NCI-H82 treated with DMSO at 0.1 percent for 48 hours (cell line): Measurements from ENCODE around the gene PTBP3.

Experiments used
- DNase-seq: peaks from one replicate; lab custom pipeline; 2025; ENCODE audit not compliant: unreplicated experiment; lab: John Stamatoyannopoulos, UW

PTBP3 gene

DNA sequence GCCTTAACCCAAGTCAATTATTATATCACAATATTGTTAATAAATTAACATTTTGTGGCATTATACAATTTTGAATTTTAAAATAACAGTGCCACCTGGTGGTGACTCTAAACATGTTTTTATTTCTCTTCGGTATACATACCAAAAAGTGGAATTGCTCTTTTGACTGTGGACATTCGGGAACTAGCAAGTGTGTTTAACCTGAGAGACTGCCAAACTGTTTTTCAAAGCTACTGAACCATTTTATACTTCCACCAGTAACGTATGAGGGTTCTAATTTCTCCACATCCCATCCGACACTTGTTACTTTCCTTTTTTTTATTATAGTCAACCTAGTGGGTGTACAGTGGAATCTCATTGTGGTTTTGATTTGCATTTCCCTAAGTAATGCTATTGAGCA, 28.2 kb upstream of the PTBP3 start:
- DNase-seq = no peak

DNA sequence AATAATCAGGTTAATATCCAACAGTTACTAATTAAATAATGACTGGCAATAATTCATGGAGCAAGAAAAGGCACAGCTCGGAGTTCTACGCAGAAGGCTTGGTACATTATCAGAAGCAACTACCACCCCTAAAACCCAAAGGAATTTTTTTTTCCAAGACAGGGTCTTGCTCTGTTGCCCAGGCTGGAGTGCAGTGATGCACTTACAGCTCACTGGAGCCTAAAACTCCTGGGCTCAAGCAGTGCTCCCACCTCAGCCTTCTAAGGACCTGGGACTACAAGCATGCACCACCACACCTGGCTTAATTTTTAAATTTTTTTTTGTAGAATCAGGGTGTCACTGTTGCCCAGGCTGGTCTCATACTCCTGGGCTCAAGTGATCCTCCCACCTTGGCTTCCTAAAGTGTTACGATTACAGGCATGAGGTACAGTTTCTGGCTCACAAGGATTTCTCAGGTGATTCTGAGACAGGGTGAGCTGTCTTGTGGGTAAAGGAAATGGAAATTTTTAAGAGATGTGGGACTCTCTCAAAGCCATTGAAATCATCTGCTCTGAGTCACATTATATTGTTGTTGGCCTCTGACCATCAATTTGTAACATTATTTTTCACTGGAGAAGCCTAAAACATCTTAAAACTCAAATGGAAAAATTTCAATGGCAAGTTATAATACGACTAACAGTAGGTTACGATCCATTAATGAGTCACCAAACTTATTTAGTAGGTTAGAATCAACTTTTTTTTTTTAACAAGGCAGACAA, 26.8 kb upstream of the PTBP3 start:
- DNase-seq = no peak

DNA sequence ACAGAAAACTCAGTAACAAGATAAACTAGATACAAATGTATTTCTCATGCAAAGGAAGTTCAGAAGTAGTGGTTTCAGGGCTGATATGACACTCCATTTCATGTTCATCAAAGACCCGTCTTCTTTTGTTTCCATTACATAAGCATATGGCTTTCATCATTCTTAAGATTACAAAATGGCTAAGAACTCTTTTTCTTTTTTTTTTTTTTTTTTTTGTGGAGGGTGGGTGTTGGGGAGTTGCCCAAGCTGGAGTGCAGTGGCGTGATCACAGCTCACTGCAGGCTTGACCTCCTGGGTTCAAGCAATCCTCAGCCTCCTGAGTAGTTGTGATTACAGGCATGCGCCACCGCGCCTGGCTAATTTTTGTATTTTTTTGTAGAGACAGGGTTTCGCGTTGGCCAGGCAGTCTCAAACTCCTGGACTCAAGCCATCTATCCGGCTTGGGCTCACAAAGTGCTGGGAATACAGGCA, 22.0 kb upstream of the PTBP3 start:
- no peak for DNase-seq

- DNase-seq = no peak
These were observed 20.8 kb upstream of the PTBP3 start for GRCh38 chr9:112354081-112354743.

DNA sequence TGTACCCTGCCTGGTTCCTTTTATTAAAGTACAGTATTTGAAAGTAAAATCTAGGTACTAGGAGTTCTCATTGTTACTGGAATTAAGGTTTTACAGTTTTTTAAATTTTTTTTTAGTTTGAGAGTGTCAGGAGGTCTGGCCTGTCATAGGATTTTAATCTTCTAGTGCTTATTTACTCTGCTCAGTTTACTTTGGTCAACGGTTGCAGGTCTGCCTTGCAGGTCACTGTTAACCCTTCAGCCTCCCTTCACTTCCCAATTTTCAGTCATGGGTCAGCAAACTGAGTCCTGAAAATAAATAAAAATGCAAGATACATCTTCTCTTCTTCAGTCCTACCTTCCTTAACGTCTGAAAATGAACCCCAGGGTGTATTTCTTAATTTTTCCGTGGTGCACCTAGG, 18.8 kb upstream of the PTBP3 start:
- DNase-seq = no peak

GRCh38 chr9:112351184-112351583, 17.8 kb upstream of the PTBP3 start:
- no peak for DNase-seq

GRCh38 chr9:112349008-112349333, 15.6 kb upstream of the PTBP3 start:
- DNase-seq = no peak

DNA sequence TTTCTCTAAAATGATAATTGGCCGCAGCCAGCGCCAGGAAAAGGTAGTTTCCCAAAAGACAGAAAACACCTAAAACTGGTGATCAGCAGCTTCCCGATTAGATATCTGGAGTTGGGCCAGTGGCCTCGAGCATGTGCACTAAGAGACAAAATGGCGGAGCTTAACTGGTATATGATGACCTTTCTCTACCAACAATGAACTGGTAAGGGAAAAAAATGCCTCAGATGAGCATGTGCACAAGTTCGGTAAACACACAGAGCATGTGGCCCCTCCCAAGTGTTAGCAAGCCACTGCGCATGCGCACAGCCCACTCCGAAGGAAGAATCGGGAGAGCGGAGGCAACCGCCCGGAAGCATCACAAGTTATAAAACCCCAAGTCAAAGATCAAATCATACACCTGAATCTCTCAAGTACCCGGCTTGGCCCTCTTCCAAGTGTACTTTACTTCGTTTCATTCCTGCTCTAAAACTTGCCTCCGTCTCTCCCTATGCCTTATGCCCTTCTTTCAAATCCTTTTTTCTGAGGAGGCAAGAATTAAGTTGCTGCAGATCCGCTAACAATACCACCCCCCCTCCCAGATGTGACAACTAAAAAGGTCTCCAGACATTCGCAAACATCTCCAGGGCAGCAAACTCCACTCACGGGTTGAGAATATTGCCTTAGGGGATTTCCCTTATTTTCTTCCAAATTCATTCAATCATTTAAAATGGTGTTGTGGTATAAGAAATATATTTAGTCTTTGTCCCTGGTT, 15.0 kb upstream of the PTBP3 start:
- no peak for DNase-seq

DNA sequence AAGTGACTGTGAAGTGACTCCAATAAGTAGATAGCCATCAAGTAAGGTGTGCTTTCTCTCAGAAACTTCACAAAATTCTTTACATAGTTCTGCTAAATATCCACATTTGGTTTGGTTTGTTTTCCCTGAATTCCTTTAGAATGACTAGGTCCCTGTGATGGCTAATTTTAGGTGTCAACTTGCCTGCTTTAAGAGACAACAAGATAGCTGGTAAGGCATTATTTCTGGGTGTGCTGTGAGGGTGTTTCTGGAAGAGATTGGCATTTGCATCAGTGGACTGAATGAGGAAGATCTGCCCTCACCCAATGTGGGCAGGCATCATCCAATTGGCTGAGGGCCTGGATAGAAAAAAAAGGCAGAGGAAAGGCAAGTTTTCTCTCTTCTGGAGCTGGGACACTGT, 8.3 kb upstream of the PTBP3 start:
- DNase-seq = no peak

DNA sequence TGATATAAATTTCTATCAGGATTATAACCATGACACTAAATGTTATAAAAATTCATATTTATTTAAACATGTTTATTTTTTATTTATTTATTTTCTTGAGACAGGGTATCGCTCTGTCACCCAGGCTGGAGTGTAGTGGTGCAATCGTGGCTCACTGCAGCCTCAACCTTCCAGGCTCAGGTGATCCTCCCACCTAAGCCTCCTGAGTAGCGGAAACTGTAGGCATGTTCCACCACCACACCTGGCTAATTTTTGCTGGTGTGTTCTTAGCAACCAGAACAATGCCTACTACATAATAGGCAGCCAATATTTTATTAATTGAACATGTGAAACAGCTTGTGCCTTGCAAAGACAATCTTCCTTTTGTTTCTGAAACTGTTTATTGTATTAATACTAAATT, 6.5 kb upstream of the PTBP3 start:
- no peak for DNase-seq

GRCh38 chr9:112338561-112338960, 5.1 kb upstream of the PTBP3 start:
- DNase-seq = no peak

DNA sequence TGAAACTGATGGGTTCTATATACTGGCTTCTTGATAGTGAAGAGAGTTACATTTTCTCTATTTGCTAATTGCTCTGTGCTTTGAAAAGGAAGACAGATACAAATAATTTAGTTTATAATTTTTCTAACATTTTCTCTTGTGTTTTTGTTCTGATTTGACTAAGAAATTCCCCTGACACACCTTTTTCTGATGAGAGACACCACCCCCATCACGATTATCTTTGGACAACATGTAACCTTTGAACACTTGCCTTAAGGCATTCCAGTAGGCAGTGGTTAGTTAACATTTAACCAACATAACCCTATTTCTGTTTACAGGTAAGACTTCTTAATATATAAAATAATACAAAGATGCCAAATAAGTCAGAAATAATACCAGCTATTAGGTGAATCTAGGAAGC, 4.1 kb upstream of the PTBP3 start:
- no peak for DNase-seq

DNA sequence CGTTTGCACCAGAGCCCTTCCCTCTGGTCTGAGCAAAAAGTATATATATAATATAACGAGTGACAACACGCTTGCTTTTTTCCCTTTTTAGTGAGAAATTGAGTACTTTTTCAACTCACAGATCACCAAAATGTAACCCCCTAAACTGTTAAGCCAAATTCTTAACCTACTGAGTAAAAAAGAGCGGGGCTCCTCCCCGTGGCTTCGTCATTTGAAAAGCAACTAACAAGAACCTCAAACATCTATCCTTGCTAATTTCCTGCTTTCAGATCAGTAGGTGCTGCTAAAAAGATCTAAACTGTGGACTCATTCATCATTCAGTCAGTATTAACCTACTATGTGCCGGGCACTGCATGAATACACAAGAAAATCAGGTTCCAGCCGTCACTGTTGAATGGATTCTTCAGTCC, 1.0 kb upstream of the PTBP3 start:
- DNase-seq = no peak

DNA sequence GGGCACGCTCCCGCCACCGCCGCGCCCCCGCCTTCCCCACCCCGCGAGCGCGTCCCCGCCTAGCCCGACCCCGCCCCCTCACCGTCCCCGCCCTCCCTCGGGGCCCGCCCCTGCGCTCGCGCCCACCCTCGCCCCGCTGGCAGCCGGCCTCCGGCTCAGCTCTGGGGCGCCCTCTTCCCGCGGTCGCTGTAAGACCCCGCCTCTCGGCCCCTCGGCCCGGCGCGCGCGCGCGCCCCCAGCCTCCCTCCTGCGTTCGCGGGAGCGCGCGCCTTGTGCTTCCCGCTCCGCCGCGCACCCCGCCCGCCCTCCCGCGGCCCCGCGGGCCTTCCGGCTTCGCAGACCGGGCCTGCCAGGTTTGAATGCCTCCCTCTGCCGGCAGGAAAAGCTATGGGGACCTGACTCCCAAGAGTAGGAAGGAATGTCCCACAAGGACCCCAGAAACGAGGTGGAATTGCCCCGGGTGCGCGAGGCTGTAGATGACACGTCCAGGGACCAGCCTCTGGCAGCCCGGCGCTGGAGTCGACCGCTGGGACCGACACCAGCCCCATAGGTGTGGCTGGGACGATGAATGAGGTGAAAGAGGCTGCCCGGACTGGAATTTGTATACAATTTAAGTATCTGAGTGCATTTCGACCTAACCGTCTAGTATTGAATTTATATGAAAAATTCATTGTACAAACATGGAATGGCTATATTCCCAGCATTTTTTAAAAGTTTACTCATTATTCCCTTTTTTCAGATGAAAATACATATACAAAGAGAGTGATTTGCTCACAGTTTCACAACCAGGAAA, 416 bp upstream of the PTBP3 start:
- peak; percentile 92 for DNase-seq

DNA sequence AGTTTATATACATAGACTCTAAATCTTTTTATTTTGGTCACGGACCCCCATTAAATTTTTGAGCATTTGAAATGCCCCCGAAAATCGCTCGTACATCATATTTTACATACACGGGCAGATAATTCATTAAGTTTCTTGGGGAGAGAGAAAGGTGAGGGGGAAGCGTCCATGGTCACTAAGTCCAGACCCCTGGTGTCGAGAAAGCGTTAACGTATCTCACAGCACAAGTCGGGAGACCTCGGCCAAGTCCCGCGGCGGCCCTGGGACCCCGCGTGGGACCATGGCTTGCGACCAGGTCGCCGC, 794 bp downstream of the PTBP3 start:
- no peak for DNase-seq

- no peak for DNase-seq
These were observed 1.2 kb downstream of the PTBP3 start for GRCh38 chr9:112332214-112332613.

GRCh38 chr9:112331674-112331952, 1.8 kb downstream of the PTBP3 start:
- DNase-seq = no peak

GRCh38 chr9:112328545-112328944, 4.9 kb downstream of the PTBP3 start:
- DNase-seq = no peak

DNA sequence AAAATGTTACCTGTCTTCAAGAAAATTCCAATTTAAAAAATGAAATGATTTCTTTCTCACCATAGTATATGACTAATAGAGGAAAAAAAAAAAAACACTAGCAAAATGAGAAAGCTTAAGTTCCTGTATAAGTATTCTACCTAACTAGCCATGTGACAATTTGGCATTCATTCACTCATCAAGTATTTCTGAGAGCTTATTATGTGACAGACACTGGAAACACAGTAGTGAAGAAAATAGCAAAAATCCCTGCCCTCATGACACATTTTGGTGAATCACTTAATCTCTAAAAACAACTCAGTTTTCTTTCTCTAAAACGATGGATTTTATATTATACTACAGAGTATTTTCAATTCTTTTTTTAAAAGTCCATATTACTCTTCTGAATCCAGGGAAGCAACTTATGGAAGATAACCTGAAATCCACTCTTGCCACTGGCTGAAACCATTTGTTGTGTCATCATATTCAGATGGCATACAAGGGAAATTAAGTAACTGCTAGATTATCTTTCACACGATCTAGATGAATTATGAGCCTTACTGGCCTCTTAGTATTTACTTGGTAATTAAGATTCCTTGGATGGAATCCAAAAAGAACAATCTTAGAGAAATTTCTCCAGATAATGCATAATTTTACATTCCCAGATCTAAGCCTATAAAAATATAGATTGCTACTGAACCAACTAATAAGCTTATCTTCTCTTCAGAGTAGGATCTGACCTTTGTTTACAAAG, 5.5 kb downstream of the PTBP3 start:
- no peak for DNase-seq

DNA sequence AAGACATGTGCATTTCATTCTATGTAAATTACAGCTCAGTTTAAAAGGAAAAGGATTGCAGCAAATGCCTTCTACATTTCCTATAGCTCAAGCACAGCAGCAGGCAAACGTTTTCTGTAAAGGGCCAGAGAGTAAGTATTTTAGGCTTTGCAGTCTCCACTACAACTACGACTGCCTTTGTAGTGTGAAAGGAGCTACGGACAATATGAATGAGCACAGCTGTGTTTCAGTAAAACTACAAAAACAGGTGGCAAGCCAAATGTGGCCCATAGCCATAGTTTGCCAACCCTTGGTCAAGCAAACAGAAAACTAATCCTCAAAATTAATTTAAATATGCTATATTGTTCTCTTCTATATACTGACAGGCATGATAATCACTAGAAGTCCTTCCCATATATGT, 7.2 kb downstream of the PTBP3 start:
- DNase-seq = no peak

DNA sequence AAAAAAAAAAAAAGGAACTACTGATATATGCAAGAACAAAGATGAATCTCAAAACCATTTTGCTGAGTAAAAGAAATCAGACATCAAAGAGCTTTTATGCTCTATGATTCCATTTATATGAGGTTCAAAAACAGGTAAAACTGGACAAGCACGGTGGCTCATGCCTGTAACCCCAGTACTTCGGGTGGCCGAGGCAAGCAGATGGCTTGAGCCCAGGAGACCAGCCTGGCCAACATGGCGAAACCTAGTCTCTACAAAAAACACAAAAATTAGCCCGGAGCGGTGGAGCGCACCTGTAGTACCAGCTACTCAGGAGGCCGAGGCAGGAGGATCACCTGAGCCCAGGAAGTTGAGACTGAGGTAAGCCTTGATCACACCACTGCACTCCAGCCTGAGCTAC, 7.8 kb downstream of the PTBP3 start:
- no peak for DNase-seq
